ENCODE data around the gene PPM1J. TPM values are rescaled to one million over a fixed set of nuclear protein-coding genes. Genes with fewer than 3 reads are reported as not detected.
"Not testable (repeated sequence)": the region's sequence is repeated elsewhere in the genome, so short reads cannot be mapped to it uniquely, and the experiment has no call there.

PPM1J gene
- total RNA-seq, 1 donor, result 1.1 TPM

DNA sequence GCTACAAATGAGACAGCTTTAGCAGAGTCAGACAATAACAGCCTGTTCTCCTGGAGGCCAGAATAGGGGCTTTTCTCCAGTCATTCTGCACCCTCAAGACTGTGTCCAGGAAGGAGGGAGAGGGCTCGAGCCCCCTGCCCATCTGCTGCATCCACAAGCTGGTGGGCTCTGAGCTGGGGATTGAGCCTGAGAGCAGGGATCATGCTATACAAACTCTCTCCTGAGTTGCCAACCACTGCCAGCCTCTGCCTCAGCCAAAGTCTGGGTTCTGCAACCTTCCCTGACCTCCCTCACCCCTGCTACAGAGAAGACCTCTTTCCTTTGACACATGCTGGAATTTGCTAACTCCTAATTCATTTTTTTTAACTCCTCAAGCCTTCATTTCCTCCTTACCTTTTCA is 14.8 kb upstream of the PPM1J start:
- Histone ChIP-seq H3K79me2 (ENCODE audit: insufficient read depth, low read length) (no peaks in the 10 kb centered on the region), H3K27ac (ENCODE audit: low read depth, low read length) (no peak overlapping the region), H3K4me1 (ENCODE audit: insufficient read depth, low read length) (no peaks in the 10 kb centered on the region), H4K20me1 (ENCODE audit: insufficient read depth, low read length) (no peaks in the 10 kb centered on the region), H3K4me2 (ENCODE audit: insufficient read depth, low read length) (no peak overlapping the region), H3K36me3 (ENCODE audit: insufficient read depth, low read length) (no peaks in the 10 kb centered on the region), H3K9me3 (ENCODE audit: low read depth, low read length) (no peaks in the 10 kb centered on the region), H3K27me3 (ENCODE audit: insufficient read depth, low read length) (no peaks in the 10 kb centered on the region), H3K4me3 (ENCODE audit: insufficient read depth, low read length) (no peak overlapping the region), H2AFZ (ENCODE audit: low read length) (no peak overlapping the region)
- TF ChIP-seq, protein P1, sequence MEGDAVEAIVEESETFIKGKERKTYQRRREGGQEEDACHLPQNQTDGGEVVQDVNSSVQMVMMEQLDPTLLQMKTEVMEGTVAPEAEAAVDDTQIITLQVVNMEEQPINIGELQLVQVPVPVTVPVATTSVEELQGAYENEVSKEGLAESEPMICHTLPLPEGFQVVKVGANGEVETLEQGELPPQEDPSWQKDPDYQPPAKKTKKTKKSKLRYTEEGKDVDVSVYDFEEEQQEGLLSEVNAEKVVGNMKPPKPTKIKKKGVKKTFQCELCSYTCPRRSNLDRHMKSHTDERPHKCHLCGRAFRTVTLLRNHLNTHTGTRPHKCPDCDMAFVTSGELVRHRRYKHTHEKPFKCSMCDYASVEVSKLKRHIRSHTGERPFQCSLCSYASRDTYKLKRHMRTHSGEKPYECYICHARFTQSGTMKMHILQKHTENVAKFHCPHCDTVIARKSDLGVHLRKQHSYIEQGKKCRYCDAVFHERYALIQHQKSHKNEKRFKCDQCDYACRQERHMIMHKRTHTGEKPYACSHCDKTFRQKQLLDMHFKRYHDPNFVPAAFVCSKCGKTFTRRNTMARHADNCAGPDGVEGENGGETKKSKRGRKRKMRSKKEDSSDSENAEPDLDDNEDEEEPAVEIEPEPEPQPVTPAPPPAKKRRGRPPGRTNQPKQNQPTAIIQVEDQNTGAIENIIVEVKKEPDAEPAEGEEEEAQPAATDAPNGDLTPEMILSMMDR (IDR thresholded peaks at IDR 0.05; ENCODE audit: extremely low read depth, low read depth, low read length), result no peak
- no peak for DNase-seq (ENCODE audit: insufficient read length, low spot score, missing footprints)

DNA sequence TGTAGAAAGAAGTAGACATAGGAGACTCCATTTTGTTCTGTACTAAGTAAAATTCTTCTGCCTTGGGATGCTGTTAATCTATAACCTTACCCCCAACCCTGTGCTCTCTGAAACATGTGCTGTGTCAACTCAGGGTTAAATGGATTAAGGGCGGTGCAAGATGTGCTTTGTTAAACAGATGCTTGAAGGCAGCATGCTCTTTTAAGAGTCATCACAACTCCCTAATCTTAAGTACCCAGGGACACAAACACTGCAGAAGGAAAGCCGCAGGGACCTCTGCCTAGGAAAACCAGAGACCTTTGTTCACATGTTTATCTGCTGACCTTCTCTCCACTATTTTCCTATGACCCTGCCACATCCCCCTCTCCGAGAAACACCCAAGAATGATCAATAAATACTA is 13.9 kb upstream of the PPM1J start:
- not testable (repeated sequence) for H3K79me2 ChIP-seq (ENCODE audit: insufficient read depth, low read length); H3K9me3 ChIP-seq (ENCODE audit: low read depth, low read length); H3K27ac ChIP-seq (ENCODE audit: low read depth, low read length); H3K36me3 ChIP-seq (ENCODE audit: insufficient read depth, low read length); H2AFZ ChIP-seq (ENCODE audit: low read length); DNase-seq (ENCODE audit: insufficient read length, low spot score, missing footprints); H3K27me3 ChIP-seq (ENCODE audit: insufficient read depth, low read length); H3K4me1 ChIP-seq (ENCODE audit: insufficient read depth, low read length); H3K4me3 ChIP-seq (ENCODE audit: insufficient read depth, low read length); H3K4me2 ChIP-seq (ENCODE audit: insufficient read depth, low read length); H4K20me1 ChIP-seq (ENCODE audit: insufficient read depth, low read length)

DNA sequence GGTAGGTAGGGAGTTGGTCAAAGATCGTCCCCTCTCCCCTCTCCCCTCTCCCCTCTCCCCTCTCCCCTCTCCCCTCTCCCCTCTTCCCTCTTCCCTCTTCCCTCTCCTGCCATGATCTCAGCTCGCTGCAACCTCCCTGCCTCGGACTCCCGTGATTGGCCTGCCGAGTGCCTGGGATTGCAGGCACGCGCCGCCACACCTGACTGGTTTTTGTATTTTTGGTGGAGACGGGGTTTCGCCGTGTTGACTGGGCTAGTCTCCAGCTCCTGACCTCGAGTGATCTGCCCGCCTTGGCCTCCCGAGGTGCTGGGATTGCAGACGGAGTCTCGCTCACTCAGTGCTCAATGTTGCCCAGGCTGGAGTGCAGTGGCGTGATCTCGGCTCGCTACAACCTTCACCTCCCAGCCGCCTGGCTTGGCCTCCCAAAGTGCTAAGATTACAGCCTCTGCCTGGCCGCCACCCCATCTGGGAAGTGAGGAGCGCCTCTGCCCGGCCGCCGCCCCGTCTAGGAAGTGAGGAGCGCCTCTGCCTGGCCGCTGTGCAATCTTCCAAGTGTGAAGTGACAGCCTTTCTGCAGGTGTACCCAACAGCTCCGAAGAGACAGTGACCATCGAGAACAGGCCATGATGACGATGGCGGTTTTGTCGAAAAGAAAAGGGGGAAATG is 13.3 kb upstream of the PPM1J start:
- not testable (repeated sequence) for H3K27me3 ChIP-seq (ENCODE audit: insufficient read depth, low read length); H3K79me2 ChIP-seq (ENCODE audit: insufficient read depth, low read length); H3K4me3 ChIP-seq (ENCODE audit: insufficient read depth, low read length); DNase-seq (ENCODE audit: insufficient read length, low spot score, missing footprints); H3K4me2 ChIP-seq (ENCODE audit: insufficient read depth, low read length); H3K4me1 ChIP-seq (ENCODE audit: insufficient read depth, low read length); H3K9me3 ChIP-seq (ENCODE audit: low read depth, low read length); H3K36me3 ChIP-seq (ENCODE audit: insufficient read depth, low read length); H3K27ac ChIP-seq (ENCODE audit: low read depth, low read length); H2AFZ ChIP-seq (ENCODE audit: low read length); H4K20me1 ChIP-seq (ENCODE audit: insufficient read depth, low read length)

DNA sequence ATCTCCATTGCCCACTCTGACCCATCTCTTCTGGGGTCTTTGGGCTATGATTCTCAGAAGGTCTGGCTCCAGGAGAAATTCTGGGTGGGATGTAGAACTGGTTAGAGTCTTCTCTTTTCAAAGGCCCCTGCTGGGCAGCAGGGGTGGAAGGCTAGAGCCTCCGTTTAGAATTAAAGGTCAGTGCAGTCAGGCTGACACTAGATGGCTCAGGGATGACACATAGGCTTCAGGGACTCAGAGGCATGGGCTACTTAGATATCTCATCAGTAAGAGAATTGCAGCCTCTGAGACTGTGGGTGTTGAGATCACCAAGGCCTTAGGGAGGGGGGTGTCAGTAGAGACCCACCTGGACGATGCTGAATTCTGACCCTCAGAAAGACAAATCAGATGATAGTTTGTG is 12.6 kb upstream of the PPM1J start:
- Histone ChIP-seq H3K9me3 (ENCODE audit: low read depth, low read length) (no peaks in the 10 kb centered on the region), H4K20me1 (ENCODE audit: insufficient read depth, low read length) (no peaks in the 10 kb centered on the region), H3K36me3 (ENCODE audit: insufficient read depth, low read length) (no peaks in the 10 kb centered on the region), H3K27me3 (ENCODE audit: insufficient read depth, low read length) (no peaks in the 10 kb centered on the region), H3K4me1 (ENCODE audit: insufficient read depth, low read length) (peaks cover 9% of the 10 kb centered on the region), H3K27ac (ENCODE audit: low read depth, low read length) (no peak overlapping the region), H2AFZ (ENCODE audit: low read length) (no peak overlapping the region), H3K4me2 (ENCODE audit: insufficient read depth, low read length) (no peak overlapping the region), H3K79me2 (ENCODE audit: insufficient read depth, low read length) (no peaks in the 10 kb centered on the region), H3K4me3 (ENCODE audit: insufficient read depth, low read length) (no peak overlapping the region)
- TF ChIP-seq, protein P1 (IDR thresholded peaks at IDR 0.05; ENCODE audit: extremely low read depth, low read depth, low read length), result peak; percentile 36
- DNase-seq (ENCODE audit: insufficient read length, low spot score, missing footprints), result peak; percentile 93

DNA sequence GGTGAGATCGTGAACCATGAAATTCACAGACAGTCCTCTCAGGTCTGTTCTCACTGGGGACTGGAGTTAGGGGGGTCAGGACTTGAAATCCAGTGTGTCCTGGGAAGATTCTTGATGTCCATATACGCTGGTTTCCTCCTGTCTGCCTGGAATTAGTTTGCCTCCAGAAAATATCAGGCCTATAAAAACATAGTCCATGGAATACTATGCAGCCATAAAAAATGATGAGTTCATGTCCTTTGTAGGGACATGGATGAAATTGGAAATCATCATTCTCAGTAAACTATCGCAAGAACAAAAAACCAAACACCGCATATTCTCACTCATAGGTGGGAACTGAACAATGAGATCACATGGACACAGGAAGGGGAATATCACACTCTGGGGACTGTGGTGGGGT is 9.1 kb upstream of the PPM1J start:
- H3K79me2 ChIP-seq (ENCODE audit: insufficient read depth, low read length); DNase-seq (ENCODE audit: insufficient read length, low spot score, missing footprints); H4K20me1 ChIP-seq (ENCODE audit: insufficient read depth, low read length); H3K4me3 ChIP-seq (ENCODE audit: insufficient read depth, low read length); H2AFZ ChIP-seq (ENCODE audit: low read length); H3K27ac ChIP-seq (ENCODE audit: low read depth, low read length); H3K27me3 ChIP-seq (ENCODE audit: insufficient read depth, low read length); H3K9me3 ChIP-seq (ENCODE audit: low read depth, low read length); H3K4me2 ChIP-seq (ENCODE audit: insufficient read depth, low read length); H3K36me3 ChIP-seq (ENCODE audit: insufficient read depth, low read length): not testable (repeated sequence)
- peaks cover 14% of the 10 kb centered on the region for H3K4me1 ChIP-seq (ENCODE audit: insufficient read depth, low read length)
